ENCODE results near the gene TPPP2. TPM values are rescaled to one million over a fixed set of nuclear protein-coding genes. Genes with fewer than 3 reads are reported as not detected.
A peak's percentile ranks its signal among the peaks of the same experiment; 100 is the strongest.

Gene TPPP2
- total RNA-seq, 1 donor from 2014 or later, result not detected

- DNase-seq, result no peak
These were observed 30.0 kb downstream of the TPPP2 start for GRCh38 chr14:21059842-21060613.

GRCh38 chr14:21060614-21061346, 30.8 kb downstream of the TPPP2 start:
- DNase-seq, result no peak

DNA sequence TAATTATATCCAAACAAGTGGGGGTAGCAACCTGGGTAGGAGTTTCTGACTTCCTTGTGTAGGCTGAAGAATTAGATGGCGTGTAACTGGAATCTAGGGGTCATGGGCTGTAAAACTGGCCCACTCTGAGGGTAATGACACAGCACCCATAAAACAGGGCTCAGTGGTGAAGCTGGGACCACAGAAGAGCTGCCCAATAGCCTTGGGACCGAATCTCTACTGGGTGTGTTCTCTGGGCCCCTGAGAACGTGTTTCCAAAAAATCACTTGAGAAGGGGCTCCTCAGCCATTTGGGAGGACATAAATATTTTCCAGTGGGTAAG, 31.3 kb downstream of the TPPP2 start:
- no peak for DNase-seq

DNA sequence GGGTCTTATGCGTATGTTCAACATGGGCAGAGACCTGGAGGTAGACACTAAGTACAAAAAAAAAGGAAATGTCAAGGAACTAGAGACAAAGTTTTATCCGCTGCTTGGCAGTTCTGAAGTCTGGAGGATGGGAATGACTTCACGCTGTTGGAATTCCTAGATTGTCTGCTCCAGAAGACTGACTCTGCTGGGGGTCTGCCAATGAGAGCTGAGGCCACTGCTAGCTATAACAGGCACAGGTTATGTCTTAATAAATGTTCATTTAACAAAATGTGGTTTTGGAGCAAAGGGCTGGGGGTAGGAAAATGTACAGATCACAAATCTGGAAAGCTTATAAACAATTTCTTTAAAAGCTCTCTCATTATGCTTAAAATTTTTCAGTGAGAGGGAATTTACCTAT, 33.5 kb downstream of the TPPP2 start:
- DNase-seq, result no peak

GRCh38 chr14:21066882-21067502, 37.0 kb downstream of the TPPP2 start:
- peak; percentile 22 for DNase-seq

- DNase-seq, result peak; percentile 77
These were observed 38.7 kb downstream of the TPPP2 start for GRCh38 chr14:21068521-21069387.

DNA sequence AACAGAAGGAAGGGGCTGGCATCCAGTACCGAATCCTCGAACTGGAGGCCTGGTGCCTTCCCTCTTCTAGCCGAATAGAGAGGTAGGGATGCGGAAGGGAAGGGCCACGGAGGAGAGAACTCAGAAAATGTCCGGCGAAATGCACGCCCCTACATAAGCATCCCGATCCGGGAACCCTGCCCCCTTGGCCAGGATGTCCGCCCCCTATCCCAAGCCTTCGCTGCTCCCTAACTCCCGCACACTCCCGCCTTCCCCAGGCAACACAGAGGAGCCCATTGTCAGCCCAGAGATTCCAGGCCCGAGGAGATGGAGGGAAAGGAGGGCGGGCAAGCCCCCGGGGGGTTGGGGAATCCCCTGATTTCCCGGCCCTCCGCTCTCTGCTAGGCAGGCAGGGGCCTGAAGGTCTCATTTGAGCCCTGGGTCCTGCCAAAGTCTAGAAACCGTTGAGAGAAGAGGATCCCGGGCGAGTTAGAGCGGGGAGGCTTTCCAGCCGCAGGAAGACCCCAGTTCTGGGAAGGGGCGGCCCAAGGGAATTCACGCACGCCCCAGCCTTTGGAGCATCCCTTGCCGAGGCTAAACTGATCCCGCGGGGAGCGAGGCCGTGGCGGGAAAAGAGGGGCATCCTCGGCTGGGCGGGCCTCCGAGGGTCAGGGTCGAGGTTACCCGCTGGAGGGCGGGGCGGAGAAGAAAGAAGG, 39.5 kb downstream of the TPPP2 start:
- DNase-seq, result no peak

GRCh38 chr14:21070083-21070609, 40.1 kb downstream of the TPPP2 start, which contains the start of gene ARHGEF40:
ARHGEF40 (plus strand) TSS chr14:21070304; CDS start chr14:21070397, 93 bp downstream.
- DNase-seq, result peak; percentile 10

DNA sequence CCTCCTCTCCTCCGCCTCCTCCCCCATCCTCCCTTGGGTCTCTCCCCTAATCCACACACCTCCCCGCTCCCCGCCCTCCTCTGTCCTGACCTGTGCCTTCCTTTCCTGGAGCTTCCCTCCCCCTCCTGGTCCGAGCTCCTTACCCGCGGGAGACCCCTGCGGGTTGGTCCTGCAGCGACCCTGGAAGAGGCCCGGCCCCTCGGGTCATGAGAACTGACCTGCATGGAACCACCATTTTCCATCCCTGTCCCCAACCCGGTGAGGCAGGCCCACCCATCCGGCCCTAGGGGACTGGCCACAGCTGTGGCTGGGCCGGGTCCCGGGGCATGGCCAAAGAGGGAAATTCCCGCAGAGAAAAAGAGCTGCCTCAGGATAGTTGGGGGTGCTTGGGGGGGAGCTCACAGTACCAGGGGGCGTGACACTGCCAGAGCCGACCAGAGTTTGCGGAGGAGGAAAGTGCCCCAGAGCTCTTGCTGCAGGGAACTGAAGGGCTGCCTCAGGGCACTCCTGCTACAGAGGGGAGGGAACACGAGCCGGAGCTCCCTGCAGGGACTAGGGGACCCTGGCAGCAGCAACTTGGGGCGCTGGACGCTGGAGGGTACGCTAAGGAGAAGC, 40.7 kb downstream of the TPPP2 start:
- DNase-seq, result peak; percentile 10

DNA sequence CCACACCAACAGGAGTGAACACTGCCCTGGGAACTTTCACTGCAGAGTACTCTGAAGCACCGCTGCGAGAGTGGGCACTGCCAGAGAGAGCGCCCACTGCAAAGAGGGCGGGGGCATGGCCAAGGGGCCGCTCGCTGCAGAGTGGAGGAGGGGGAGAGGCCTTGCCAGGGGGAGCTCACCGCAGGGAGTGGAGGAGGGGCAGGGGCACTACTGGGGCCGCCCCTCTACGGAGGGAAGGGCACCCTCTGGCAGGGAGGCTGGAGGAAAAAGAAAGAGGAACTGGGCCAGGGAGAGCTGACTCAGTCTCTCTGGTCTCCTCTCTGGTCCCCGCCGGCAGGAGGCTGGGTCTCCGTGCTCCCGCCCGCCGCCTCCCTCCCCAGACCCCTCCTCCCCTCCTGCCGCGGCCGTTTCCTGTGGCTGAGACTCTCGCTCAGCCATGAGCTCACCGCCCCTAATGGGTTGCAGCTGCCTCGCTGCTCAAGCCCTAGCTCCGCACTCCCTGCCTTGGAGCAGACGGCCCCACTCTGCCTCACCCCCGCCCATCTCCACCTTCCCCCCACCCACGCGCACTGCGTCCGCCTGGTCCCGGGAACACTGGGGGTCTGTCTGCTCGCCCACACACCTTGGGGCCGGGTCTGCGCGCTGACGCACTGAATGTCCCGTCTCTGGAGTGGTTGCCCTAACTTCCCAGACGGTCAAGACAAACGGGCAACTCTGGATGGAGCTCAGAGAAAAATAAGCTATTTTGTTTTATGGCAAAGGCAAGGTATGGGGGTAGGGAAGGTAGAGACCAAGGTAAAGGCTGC, 41.4 kb downstream of the TPPP2 start:
- DNase-seq, result peak; percentile 60

DNA sequence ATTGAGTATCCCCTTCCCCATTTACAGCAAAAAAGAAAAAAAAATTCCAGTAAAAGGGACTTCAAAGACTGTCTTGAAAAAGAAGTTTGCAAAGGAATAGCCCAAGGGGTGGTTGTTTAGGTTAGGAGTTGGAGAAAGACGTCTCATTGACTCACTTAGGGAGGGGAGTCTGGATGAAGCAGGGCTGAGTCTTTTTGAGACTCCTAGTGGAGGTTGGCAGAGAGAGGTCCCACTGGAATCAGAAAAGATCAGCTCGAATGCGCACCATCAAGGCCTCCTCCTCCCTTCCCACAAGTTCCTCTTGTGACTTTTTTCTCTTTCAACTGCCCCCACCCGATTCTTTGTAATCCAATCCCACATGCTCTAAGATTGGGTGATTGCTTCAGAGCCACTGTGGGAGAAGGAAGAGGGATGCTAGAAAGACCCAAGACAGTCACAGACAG, 42.0 kb downstream of the TPPP2 start:
- DNase-seq, result no peak

GRCh38 chr14:21072781-21073339, 42.8 kb downstream of the TPPP2 start:
- no peak for DNase-seq

- no peak for DNase-seq
These were observed 43.9 kb downstream of the TPPP2 start for GRCh38 chr14:21073921-21074320.

DNA sequence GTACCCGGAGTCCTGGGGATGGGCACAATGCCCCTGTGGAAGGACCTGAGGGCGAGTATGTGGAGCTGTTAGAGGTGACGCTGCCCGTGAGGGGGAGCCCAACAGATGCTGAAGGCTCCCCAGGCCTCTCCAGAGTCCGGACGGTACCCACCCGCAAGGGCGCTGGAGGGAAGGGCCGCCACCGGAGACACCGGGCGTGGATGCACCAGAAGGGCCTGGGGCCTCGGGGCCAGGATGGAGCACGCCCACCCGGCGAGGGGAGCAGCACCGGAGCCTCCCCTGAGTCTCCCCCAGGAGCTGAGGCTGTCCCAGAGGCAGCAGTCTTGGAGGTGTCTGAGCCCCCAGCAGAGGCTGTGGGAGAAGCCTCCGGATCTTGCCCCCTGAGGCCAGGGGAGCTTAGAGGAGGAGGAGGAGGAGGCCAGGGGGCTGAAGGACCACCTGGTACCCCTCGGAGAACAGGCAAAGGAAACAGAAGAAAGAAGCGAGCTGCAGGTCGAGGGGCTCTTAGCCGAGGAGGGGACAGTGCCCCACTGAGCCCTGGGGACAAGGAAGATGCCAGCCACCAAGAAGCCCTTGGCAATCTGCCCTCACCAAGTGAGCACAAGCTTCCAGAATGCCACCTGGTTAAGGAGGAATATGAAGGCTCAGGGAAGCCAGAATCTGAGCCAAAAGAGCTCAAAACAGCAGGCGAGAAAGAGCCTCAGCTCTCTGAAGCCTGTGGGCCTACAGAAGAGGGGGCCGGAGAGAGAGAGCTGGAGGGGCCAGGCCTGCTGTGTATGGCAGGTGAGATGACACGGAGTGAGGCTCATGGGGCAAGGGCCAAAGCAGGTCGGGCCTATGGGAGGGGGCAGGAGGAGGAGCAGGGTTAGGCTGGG, 44.6 kb downstream of the TPPP2 start:
- no peak for DNase-seq

- no peak for DNase-seq
These were observed 45.9 kb downstream of the TPPP2 start for GRCh38 chr14:21075719-21076437.

DNA sequence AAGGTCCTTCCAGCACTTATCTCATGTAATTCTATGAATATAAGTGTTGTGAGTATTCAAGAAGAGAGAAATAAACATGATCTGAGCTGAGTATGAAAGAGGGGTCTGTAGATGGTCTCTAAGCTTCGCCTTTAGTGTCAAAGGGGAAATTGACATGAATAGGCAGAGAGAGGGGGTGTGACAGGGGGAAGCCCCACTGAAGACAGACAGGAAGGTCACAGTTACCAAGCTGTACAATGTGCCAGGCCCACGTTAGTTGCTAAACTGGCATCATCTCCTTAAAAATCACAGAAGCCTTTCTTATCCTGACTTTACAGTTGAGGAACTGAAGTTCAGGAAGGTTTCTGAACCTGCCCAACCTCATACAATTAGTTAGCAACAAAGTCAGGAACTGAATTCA, 47.7 kb downstream of the TPPP2 start:
- no peak for DNase-seq

GRCh38 chr14:21078287-21078686, 48.3 kb downstream of the TPPP2 start:
- DNase-seq, result no peak

DNA sequence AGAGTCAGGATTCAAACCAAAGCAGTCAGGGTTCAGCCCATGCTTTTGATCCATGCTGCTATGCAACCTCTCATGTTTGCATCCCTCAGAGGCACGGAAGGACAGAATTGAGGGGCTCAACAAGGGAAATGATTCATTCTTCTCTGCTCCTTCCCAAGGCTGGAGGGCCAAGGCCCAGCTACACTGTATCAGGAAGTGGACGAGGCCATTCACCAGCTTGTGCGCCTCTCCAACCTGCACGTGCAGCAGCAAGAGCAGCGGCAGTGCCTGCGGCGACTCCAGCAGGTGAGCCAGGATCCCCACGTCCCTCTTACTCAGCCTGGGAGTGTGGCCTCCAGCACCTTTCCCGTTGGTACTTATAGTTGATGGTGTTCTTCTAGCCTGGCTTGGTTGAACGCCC, 48.7 kb downstream of the TPPP2 start:
- no peak for DNase-seq

Measured in dermis blood vessel endothelial cell (primary cell).